Measurements from ENCODE around the gene VPS37B. TPM values are rescaled to one million over a fixed set of nuclear protein-coding genes. Genes with fewer than 3 reads are reported as not detected.

The VPS37B gene
- polyA plus RNA-seq, 1 of the 3 experiments (the other 2 are of a cell fraction) = 41.1 TPM

DNA sequence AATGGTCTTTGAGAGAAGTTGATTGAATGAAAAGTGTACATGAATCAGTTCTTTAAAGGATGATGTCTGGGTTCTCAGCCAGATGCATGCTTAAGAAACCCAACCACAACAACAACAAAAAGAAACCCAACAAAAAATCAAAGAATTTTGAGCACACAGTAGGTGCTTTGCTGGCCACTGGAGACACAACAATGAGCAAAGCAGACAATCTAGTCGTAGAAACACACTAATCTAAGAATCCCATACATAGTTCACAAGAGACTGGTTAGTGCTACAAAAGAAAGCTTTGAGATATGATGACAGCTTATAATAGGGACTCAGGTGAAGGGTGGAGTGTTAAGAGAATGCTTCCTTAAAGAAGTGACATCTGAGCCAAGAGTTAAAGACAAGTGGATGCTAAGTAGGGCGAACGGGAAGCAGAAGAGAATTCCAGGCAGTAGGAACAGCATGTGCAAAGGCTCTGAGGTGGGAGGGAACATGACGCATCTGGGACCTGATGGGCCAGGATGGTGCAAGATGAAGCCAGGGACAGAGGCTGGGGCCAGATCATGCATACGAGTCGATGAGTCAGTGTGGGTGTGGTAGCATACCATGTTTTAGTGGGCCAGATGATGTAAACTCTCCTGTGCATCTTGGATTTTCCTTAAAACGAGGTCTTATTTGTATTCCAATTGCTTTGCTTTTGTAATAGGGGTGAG is 65.3 kb downstream of the VPS37B start (continued):
- TF ChIP-seq JUND (IDR thresholded peaks at IDR 0.05) = no peak
- TF ChIP-seq RAD21 (IDR thresholded peaks at IDR 0.05; ENCODE audit: low read length) = no peak
- no peak for TF ChIP-seq YY1 (IDR thresholded peaks at IDR 0.05; ENCODE audit: low read depth)
- no peak for TF ChIP-seq MXI1 (IDR thresholded peaks at IDR 0.05; ENCODE audit: low read depth, low read length)
- TF ChIP-seq EP300 (IDR thresholded peaks at IDR 0.05; ENCODE audit: borderline replicate concordance in 1 of 2, low read depth in 1 of 2, low read length in 1 of 2) = no peak
- TF ChIP-seq, protein P1, sequence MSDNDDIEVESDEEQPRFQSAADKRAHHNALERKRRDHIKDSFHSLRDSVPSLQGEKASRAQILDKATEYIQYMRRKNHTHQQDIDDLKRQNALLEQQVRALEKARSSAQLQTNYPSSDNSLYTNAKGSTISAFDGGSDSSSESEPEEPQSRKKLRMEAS (IDR thresholded peaks at IDR 0.05; ENCODE audit: low read depth) = no peak
- TF ChIP-seq, protein P2, sequence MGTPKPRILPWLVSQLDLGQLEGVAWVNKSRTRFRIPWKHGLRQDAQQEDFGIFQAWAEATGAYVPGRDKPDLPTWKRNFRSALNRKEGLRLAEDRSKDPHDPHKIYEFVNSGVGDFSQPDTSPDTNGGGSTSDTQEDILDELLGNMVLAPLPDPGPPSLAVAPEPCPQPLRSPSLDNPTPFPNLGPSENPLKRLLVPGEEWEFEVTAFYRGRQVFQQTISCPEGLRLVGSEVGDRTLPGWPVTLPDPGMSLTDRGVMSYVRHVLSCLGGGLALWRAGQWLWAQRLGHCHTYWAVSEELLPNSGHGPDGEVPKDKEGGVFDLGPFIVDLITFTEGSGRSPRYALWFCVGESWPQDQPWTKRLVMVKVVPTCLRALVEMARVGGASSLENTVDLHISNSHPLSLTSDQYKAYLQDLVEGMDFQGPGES (IDR thresholded peaks at IDR 0.05; ENCODE audit: low read depth, low read length) = no peak

DNA sequence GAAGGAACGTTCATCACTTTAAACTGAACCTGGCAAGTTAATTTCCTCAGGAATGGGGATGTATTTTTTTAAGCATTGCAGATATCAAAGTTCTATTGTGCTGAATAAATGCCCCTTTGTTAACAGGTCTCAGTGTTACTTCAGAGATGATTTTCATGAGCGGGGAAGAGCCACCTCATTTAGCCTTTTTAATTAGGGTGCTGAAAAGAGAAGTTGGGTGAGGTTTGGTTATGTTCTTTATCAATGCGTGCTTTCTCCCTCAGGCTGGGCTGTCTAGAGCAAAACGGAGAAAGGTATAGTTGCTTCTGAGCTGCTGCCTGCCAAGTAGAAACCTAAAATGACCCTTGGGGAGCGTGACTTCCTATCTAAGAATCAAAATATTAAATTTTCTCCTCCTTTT is 68.7 kb downstream of the VPS37B start:
- H3K79me2 ChIP-seq (ENCODE audit: insufficient read depth) = no peaks in the 10 kb centered on the region
- no peak overlapping the region for H3K9ac ChIP-seq
- H3K9me3 ChIP-seq = no peaks in the 10 kb centered on the region
- ChIA-PET POLR2A (no interaction called here), CTCF (interaction anchor here (2.2 to 7.7 kb wide), 2 partner anchors 34 to 125 kb away, joined by 10 to 38 read pairs; no protein-coding TSS in a partner anchor)
- H3F3A ChIP-seq (replicated peaks; ENCODE audit: insufficient read depth) = no peaks in the 10 kb centered on the region
- H3K27ac ChIP-seq (ENCODE audit: low read depth in 2 of 2, low read length in 1 of 2) = no peak overlapping the region
- H3K36me3 ChIP-seq (replicated peaks in 1 of 2; ENCODE audit: control insufficient read depth in 1 of 2, insufficient read depth in 2 of 2, low read length in 1 of 2) = no peaks in the 10 kb centered on the region
- H3K4me1 ChIP-seq (ENCODE audit: control insufficient read depth in 1 of 2, insufficient read depth in 2 of 2, low read depth in 1 of 2, low read length in 1 of 2) = no peaks in the 10 kb centered on the region
- TF ChIP-seq GATA2 (CRISPR knock-in tag; IDR thresholded peaks at IDR 0.05) = no peak
- TF ChIP-seq YY1 (IDR thresholded peaks at IDR 0.05; ENCODE audit: low read depth) = no peak
- no peak for TF ChIP-seq MEF2A (IDR thresholded peaks at IDR 0.05; ENCODE audit: borderline replicate concordance, low read depth)
- TF ChIP-seq RFX5 (IDR thresholded peaks at IDR 0.05; ENCODE audit: low read length) = no peak
- no peak for TF ChIP-seq NRF1 (IDR thresholded peaks at IDR 0.05; ENCODE audit: low read depth, low read length)
- no peak for TF ChIP-seq FOSL2 (IDR thresholded peaks at IDR 0.05; ENCODE audit: borderline replicate concordance, low read depth)
- TF ChIP-seq, protein P3, sequence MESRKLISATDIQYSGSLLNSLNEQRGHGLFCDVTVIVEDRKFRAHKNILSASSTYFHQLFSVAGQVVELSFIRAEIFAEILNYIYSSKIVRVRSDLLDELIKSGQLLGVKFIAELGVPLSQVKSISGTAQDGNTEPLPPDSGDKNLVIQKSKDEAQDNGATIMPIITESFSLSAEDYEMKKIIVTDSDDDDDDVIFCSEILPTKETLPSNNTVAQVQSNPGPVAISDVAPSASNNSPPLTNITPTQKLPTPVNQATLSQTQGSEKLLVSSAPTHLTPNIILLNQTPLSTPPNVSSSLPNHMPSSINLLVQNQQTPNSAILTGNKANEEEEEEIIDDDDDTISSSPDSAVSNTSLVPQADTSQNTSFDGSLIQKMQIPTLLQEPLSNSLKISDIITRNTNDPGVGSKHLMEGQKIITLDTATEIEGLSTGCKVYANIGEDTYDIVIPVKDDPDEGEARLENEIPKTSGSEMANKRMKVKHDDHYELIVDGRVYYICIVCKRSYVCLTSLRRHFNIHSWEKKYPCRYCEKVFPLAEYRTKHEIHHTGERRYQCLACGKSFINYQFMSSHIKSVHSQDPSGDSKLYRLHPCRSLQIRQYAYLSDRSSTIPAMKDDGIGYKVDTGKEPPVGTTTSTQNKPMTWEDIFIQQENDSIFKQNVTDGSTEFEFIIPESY (IDR thresholded peaks at IDR 0.05; ENCODE audit: borderline replicate concordance, low read depth) = no peak
- whole genome bisulfite sequencing (ENCODE audit: low lambda C conversion rate) = 57% methylated on average over 5 of the region's 5 CpGs
- no peak overlapping the region for H3K4me2 ChIP-seq
- no peaks in the 10 kb centered on the region for H3K27me3 ChIP-seq (ENCODE audit: insufficient read depth)
- no peaks in the 10 kb centered on the region for H3K9me2 ChIP-seq
- no peak for DNase-seq
- no peak overlapping the region for H3K4me3 ChIP-seq (ENCODE audit: low read depth in 2 of 2, low read length in 1 of 2)
- H4K20me1 ChIP-seq (ENCODE audit: insufficient read depth) = no peaks in the 10 kb centered on the region
- H2AFZ ChIP-seq (ENCODE audit: low read depth) = no peak overlapping the region

Data from SK-N-SH (cell line).